Activated T-helper 1 cell treated with anti-CD3 and anti-CD28 coated beads, Interleukin-12 subunit alpha, Interleukin-12 subunit beta, Interleukin-2, Interleukin-4 antibody, amounts not matched to agents 30 ng/mL and 10 ng/mL and 1 ng/mL, durations not matched to agents 14 hours and 24 hours and 36 hours (primary cell): ENCODE results near the gene CACNB4. TPM values are rescaled to one million over a fixed set of nuclear protein-coding genes. Genes with fewer than 3 reads are reported as not detected.
"Not testable (repeated sequence)": the region's sequence is repeated elsewhere in the genome, so short reads cannot be mapped to it uniquely, and the experiment has no call there.

Source experiments
- DNase-seq: peaks from one replicate; pipeline ENCODE4 v3.0.0; 2021; ENCODE audit warnings: low spot score
- H3K27ac Mint-ChIP-seq: one replicate; pipeline ENCODE4 v1.8.0; 2021; ENCODE audit warnings: mild to moderate bottlenecking, mixed read lengths
- H3K27me3 Mint-ChIP-seq: one replicate; pipeline ENCODE4 v1.8.0; 2022; ENCODE audit warnings: mild to moderate bottlenecking, moderate library complexity, mixed read lengths; ENCODE audit not compliant: insufficient read depth
- H3K36me3 Mint-ChIP-seq: one replicate; pipeline ENCODE4 v1.8.0; 2021; ENCODE audit warnings: low read depth, mixed read lengths
- H3K4me1 Mint-ChIP-seq: one replicate; pipeline ENCODE4 v1.8.0; 2021; ENCODE audit warnings: low read depth, mixed read lengths
- H3K4me3 Mint-ChIP-seq: one replicate; pipeline ENCODE4 v1.8.0; 2021; ENCODE audit warnings: mild to moderate bottlenecking, moderate library complexity, mixed read lengths
- H3K9me3 Mint-ChIP-seq: one replicate; pipeline ENCODE4 v1.8.0; 2021; ENCODE audit warnings: mixed read lengths
- intact Hi-C: fragments of 100-400 bp; cut with micrococcal nuclease; formaldehyde crosslinking; loops from one replicate; pipeline ENCODE4 v1.15.1; 2024
- total RNA-seq: library from RNA; stranded (reverse); gene quantifications from 2 replicates; pipeline ENCODE4 v1.2.3, GENCODE V29; 2022

Gene CACNB4
- total RNA-seq, 1 donor from 2014 or later: 0.83 TPM

DNA sequence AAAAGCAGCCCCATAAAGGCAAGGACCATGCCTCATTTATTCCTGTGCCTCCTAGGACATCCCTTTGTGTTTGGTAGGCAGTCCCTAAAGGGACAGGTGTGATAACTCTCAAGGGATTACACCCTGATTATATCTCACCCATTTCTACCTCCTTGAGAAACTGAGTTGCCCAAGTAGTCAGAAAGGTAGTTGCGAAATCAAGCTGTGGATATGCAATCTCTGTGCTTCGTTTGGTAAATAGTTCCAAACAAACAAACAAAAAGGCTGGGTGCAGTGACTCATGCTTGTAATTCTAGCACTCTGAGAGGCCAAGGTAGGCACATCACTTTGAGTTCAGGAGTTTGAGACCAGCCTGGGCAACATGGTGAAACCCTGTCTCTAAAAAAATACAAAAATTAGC is 170.5 kb downstream of the CACNB4 start:
- intact Hi-C loops: no loop called here

GRCh38 chr2:151927501-151928221 is 171.2 kb downstream of the CACNB4 start:
- H3K4me3 Mint-ChIP-seq: no peak overlapping the region
- peaks cover 9% of the 10 kb centered on the region for H3K27me3 Mint-ChIP-seq
- H3K4me1 Mint-ChIP-seq: no peaks in the 10 kb centered on the region
- no peak for DNase-seq
- H3K9me3 Mint-ChIP-seq: no peaks in the 10 kb centered on the region
- H3K36me3 Mint-ChIP-seq: no peaks in the 10 kb centered on the region
- intact Hi-C loops: no loop called here
- H3K27ac Mint-ChIP-seq: no peak overlapping the region

More for the DNA sequence above, 170.5 kb downstream of the CACNB4 start:
- Mint-ChIP-seq H3K27me3 (peaks cover 9% of the 10 kb centered on the region), H3K27ac (no peak overlapping the region), H3K36me3 (no peaks in the 10 kb centered on the region), H3K9me3 (no peaks in the 10 kb centered on the region), H3K4me1 (no peaks in the 10 kb centered on the region), H3K4me3 (no peak overlapping the region)
- DNase-seq: no peak

- Mint-ChIP-seq H3K4me1 (no peaks in the 10 kb centered on the region), H3K27ac (no peak overlapping the region), H3K36me3 (no peaks in the 10 kb centered on the region), H3K9me3 (no peaks in the 10 kb centered on the region), H3K4me3 (no peak overlapping the region), H3K27me3 (peaks cover 4% of the 10 kb centered on the region)
- intact Hi-C loops: no loop called here
- no peak for DNase-seq
These were observed 175.8 kb downstream of the CACNB4 start for GRCh38 chr2:151922845-151923666.

- Mint-ChIP-seq H3K4me3 (no peak overlapping the region), H3K36me3 (no peaks in the 10 kb centered on the region), H3K27me3 (peaks cover 5% of the 10 kb centered on the region), H3K27ac (no peak overlapping the region), H3K4me1 (no peaks in the 10 kb centered on the region), H3K9me3 (no peaks in the 10 kb centered on the region)
- intact Hi-C loops: no loop called here
- DNase-seq: no peak
These were observed 179.1 kb downstream of the CACNB4 start for GRCh38 chr2:151919786-151920185.

DNA sequence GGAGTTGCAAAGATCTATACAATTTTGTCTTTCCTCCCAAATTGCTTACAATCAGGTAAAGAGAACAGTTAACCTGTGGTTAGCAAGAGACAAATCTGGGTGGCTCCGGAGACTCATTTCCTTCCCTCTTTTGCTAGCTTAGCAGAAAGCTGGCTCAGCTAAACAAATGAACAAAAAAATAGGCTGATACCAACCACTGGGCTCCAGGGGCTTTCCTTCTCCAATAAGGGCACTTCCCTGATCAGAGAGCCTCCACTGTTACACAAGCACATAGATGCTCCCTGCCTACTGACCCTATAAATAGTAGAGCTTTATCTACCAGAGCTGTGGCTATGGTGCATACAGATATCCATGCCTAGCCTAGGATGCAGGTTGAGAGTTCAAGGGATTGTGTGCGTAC is 180.5 kb downstream of the CACNB4 start:
- intact Hi-C loops: no loop called here
- Mint-ChIP-seq H3K36me3 (no peaks in the 10 kb centered on the region), H3K27ac (no peak overlapping the region), H3K9me3 (no peaks in the 10 kb centered on the region), H3K4me3 (no peak overlapping the region), H3K27me3 (peaks cover 2% of the 10 kb centered on the region), H3K4me1 (no peaks in the 10 kb centered on the region)
- DNase-seq: no peak

DNA sequence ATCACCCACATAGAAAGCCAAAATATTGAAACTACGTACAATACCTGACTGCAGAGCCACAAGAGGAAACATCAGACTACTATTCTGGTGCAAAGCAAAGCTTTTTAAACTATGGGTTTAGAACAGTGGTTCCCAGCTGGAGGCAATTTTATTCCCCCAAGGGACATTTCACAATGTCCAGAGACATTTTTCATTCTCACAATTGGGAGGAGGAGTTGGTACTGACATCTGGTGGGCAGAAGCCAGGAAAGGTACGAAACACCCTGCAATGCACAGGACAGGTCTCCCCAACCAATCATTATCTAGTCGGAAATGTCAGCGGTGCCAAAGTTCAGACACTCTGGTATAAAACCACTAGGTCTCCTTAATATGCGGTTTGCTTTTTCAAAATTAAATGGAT is 182.2 kb downstream of the CACNB4 start:
- H3K27me3 Mint-ChIP-seq: peaks cover 4% of the 10 kb centered on the region

DNA sequence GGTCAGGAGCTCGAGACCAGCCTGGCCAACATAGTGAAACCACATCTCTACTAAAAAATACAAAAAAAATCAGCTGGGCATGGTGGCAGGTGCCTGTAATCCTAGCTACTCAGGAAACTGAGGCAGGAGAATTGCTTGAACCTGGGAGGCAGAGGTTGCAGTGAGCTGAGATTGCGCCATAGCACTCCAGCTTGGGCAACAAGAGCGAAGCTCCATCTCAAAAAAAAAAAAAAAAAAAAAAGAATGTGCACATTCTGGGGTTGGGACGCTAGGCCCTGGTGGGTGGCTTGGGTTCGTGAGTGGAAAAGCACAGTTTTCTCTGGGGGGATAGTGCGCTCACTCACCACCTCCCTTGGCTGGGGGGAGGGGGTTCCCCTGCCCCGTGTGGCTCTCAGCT is 183.2 kb downstream of the CACNB4 start:
- DNase-seq, H3K9me3 Mint-ChIP-seq, H3K27me3 Mint-ChIP-seq, H3K27ac Mint-ChIP-seq, H3K36me3 Mint-ChIP-seq, intact Hi-C loops, H3K4me1 Mint-ChIP-seq, H3K4me3 Mint-ChIP-seq: not testable (repeated sequence)

More for the DNA sequence above, 182.2 kb downstream of the CACNB4 start:
- Mint-ChIP-seq H3K36me3 (no peaks in the 10 kb centered on the region), H3K27ac (no peak overlapping the region), H3K4me3 (no peak overlapping the region), H3K4me1 (no peaks in the 10 kb centered on the region), H3K9me3 (no peaks in the 10 kb centered on the region)
- intact Hi-C loops: no loop called here
- DNase-seq: no peak

- H3K4me3 Mint-ChIP-seq: no peak overlapping the region
- H3K4me1 Mint-ChIP-seq: no peaks in the 10 kb centered on the region
- H3K27me3 Mint-ChIP-seq: peaks cover 4% of the 10 kb centered on the region
- no peaks in the 10 kb centered on the region for H3K36me3 Mint-ChIP-seq
- intact Hi-C loops: no loop called here
- no peaks in the 10 kb centered on the region for H3K9me3 Mint-ChIP-seq
- H3K27ac Mint-ChIP-seq: no peak overlapping the region
- no peak for DNase-seq
These were observed 183.7 kb downstream of the CACNB4 start for GRCh38 chr2:151914989-151915628.

DNA sequence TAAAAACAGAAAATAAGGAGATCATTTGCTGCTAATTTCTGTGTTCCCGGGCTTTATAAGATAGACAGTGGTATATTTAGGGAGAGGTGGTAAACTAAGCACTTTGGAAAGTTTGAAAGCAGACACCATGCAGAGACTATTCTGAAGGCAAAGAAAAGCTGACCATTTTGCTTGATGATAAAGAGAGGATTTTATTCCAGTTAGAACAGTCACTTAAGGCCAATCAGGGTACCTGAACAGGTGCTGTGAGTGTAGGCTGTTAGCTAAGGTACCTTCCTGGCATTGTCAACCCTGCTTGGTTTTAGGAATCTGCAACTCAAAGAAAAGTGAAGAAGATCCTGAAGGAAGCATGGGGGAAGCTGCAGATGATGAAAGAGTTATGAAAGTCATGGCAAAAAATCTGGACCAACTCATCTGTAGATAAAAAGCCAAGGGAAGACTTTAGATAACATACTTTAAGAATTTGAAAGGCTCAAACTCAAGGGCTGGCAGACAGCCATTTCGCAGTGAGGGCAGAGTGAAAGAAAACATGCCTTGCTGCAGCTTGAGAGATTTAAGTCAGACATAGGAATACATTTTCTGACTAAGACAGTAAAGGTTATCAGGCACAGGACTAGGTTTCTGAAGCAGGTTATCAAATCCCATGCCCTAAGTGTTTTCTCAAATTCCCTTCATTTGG is 190.5 kb downstream of the CACNB4 start:
- H3K4me1 Mint-ChIP-seq: no peaks in the 10 kb centered on the region
- no peaks in the 10 kb centered on the region for H3K9me3 Mint-ChIP-seq
- no peaks in the 10 kb centered on the region for H3K36me3 Mint-ChIP-seq
- H3K27me3 Mint-ChIP-seq: peaks cover 4% of the 10 kb centered on the region
- no peak overlapping the region for H3K4me3 Mint-ChIP-seq
- H3K27ac Mint-ChIP-seq: no peak overlapping the region
- intact Hi-C loops: no loop called here
- no peak for DNase-seq

DNA sequence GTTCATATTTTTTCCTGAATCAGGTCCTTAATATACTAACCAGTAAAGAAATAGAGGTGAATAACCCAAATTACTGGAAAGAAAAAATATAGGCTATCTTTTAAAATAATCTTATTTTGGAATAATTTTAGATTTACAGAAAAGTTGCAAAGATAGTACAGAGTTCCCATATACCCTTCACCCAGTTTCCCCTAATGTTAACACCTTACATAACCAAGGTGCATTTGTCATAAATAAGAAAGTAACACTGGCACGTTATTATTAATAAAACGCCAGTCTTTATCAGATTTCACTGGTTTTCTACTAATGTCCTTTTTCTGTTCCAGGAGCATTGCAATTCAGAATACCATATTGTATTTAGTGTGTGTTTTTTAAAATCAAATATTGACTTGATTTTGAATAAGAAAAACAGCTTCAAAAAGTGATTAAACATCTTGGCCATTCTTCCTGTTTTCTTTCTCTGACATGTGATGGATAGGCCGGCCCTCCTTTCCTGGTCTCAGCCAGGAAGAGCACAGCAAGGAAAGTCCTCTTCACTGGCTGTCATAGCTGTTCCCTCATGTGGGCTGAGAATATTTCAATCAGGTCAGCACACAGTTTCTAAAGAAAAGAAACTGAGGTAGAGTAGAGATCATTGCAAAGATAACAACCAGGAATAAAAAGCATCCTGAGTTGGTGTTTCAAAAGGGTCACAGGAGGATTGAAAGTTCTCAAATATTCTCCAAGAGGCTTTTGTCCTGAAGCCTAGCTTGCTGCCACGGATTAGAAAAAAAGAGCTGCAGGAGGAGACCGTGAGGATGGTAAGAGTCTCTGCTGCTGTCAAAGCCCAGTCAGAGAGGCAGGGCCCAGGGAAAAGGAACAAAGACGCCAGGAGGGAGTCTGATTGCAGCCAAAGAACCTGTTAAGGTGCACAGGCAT is 191.3 kb downstream of the CACNB4 start:
- intact Hi-C loops: no loop called here
- Mint-ChIP-seq H3K36me3 (no peaks in the 10 kb centered on the region), H3K4me1 (no peaks in the 10 kb centered on the region), H3K27ac (no peak overlapping the region), H3K27me3 (peaks cover 4% of the 10 kb centered on the region), H3K4me3 (no peak overlapping the region), H3K9me3 (no peaks in the 10 kb centered on the region)
- no peak for DNase-seq

DNA sequence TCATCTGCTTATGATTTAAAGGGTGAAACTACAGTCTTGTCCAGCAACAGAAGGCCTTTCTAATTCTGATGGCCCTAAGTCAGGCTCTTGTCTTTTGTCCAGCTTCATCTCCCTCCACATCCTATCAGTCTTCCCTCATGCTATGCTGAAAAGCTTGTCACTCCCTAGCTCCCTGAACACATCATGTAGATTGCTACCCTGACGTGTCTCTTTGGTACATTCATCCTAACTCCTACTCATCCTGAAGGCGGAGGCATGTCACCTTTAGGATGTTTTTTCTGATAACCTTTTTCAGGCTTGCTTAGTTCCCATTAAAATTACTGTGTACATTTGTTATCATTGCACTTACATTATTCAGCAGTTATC is 192.2 kb downstream of the CACNB4 start:
- H3K27ac Mint-ChIP-seq: no peak overlapping the region
- no peaks in the 10 kb centered on the region for H3K4me1 Mint-ChIP-seq
- H3K9me3 Mint-ChIP-seq: no peaks in the 10 kb centered on the region
- H3K27me3 Mint-ChIP-seq: peaks cover 3% of the 10 kb centered on the region
- H3K36me3 Mint-ChIP-seq: no peaks in the 10 kb centered on the region
- no peak for DNase-seq
- H3K4me3 Mint-ChIP-seq: no peak overlapping the region
- intact Hi-C loops: no loop called here

- Mint-ChIP-seq H3K9me3 (no peaks in the 10 kb centered on the region), H3K36me3 (no peaks in the 10 kb centered on the region), H3K27me3 (peaks cover 4% of the 10 kb centered on the region), H3K27ac (no peak overlapping the region), H3K4me1 (no peaks in the 10 kb centered on the region), H3K4me3 (no peak overlapping the region)
- no peak for DNase-seq
- intact Hi-C loops: no loop called here
These were observed 192.7 kb downstream of the CACNB4 start for GRCh38 chr2:151905963-151906632.
